ENCODE measurements around the gene TMEM63C. TPM values are rescaled to one million over a fixed set of nuclear protein-coding genes. Genes with fewer than 3 reads are reported as not detected.

TMEM63C gene
- total RNA-seq, 1 experiment from 2014 or later = 9.3 TPM

GRCh38 chr14:77175843-77176242, 5.8 kb upstream of the TMEM63C start:
- Mint-ChIP-seq H3K36me3 (ENCODE audit: insufficient read depth, unreplicated experiment) (no peaks in the 10 kb centered on the region), H3K27ac (ENCODE audit: low read depth, unreplicated experiment) (no peak overlapping the region), H3K4me3 (ENCODE audit: unreplicated experiment) (no peak overlapping the region), H3K9me3 (ENCODE audit: unreplicated experiment) (peaks cover 2% of the 10 kb centered on the region), H3K27me3 (ENCODE audit: insufficient read depth, unreplicated experiment) (no peaks in the 10 kb centered on the region), H3K4me1 (ENCODE audit: insufficient read depth, unreplicated experiment) (no peaks in the 10 kb centered on the region)
- no peak for TF ChIP-seq CTCF (IDR thresholded peaks at IDR 0.05; ENCODE audit: unreplicated experiment)
- no TSS peak for BruUV-seq (replicated peaks)
- ChIA-PET POLR2A (interaction anchor here (1.4 kb wide), 1 partner anchor 9 kb away, joined by 3 read pairs; no protein-coding TSS in a partner anchor), CTCF (interaction anchor here (0.6 to 1.3 kb wide), 2 partner anchors 22 to 36 kb away, joined by 3 read pairs; no protein-coding TSS in a partner anchor)
- no peak for DNase-seq (ENCODE audit: unreplicated experiment)
- intact Hi-C loops (cut with micrococcal nuclease) = no loop called here

- POLR2A ChIA-PET = no interaction called here
- TF ChIP-seq CTCF (IDR thresholded peaks at IDR 0.05; ENCODE audit: unreplicated experiment) = no peak
- Mint-ChIP-seq H3K27me3 (ENCODE audit: insufficient read depth, unreplicated experiment) (no peaks in the 10 kb centered on the region), H3K4me1 (ENCODE audit: insufficient read depth, unreplicated experiment) (peaks cover 4% of the 10 kb centered on the region), H3K9me3 (ENCODE audit: unreplicated experiment) (no peaks in the 10 kb centered on the region), H3K4me3 (ENCODE audit: unreplicated experiment) (no peak overlapping the region), H3K36me3 (ENCODE audit: insufficient read depth, unreplicated experiment) (no peaks in the 10 kb centered on the region), H3K27ac (ENCODE audit: low read depth, unreplicated experiment) (no peak overlapping the region)
- intact Hi-C loops (cut with micrococcal nuclease) = no loop called here
- BruUV-seq (replicated peaks) = no TSS peak
- no peak for DNase-seq (ENCODE audit: unreplicated experiment)
- CTCF ChIA-PET = interaction anchor here (1.2 kb wide), 1 partner anchor 26 kb away, joined by 7 read pairs; no protein-coding TSS in a partner anchor
Measured at GRCh38 chr14:77177702-77178101, 3.9 kb upstream of the TMEM63C start.

- POLR2A ChIA-PET = no interaction called here
- Mint-ChIP-seq H3K4me1 (ENCODE audit: insufficient read depth, unreplicated experiment) (peaks cover 7% of the 10 kb centered on the region), H3K27me3 (ENCODE audit: insufficient read depth, unreplicated experiment) (no peaks in the 10 kb centered on the region), H3K9me3 (ENCODE audit: unreplicated experiment) (no peaks in the 10 kb centered on the region), H3K4me3 (ENCODE audit: unreplicated experiment) (no peak overlapping the region), H3K36me3 (ENCODE audit: insufficient read depth, unreplicated experiment) (peaks cover 4% of the 10 kb centered on the region), H3K27ac (ENCODE audit: low read depth, unreplicated experiment) (no peak overlapping the region)
- intact Hi-C loops (cut with micrococcal nuclease) = no loop called here
- no peak for TF ChIP-seq CTCF (IDR thresholded peaks at IDR 0.05; ENCODE audit: unreplicated experiment)
- CTCF ChIA-PET = interaction anchor here (1.2 to 3.8 kb wide), 2 partner anchors 26 to 27 kb away, joined by 7 to 25 read pairs; no protein-coding TSS in a partner anchor
- no peak for DNase-seq (ENCODE audit: unreplicated experiment)
- no TSS peak for BruUV-seq (replicated peaks)
Measured at GRCh38 chr14:77178656-77179055, 2.9 kb upstream of the TMEM63C start.

- Mint-ChIP-seq H3K36me3 (ENCODE audit: insufficient read depth, unreplicated experiment) (peaks cover 9% of the 10 kb centered on the region), H3K4me1 (ENCODE audit: insufficient read depth, unreplicated experiment) (peaks cover 22% of the 10 kb centered on the region), H3K27me3 (ENCODE audit: insufficient read depth, unreplicated experiment) (no peaks in the 10 kb centered on the region), H3K4me3 (ENCODE audit: unreplicated experiment) (peak overlapping the region; percentile 76), H3K27ac (ENCODE audit: low read depth, unreplicated experiment) (no peak overlapping the region), H3K9me3 (ENCODE audit: unreplicated experiment) (no peaks in the 10 kb centered on the region)
- ChIA-PET POLR2A (interaction anchor here (0.7 to 1.2 kb wide), 4 partner anchors 8 to 196 kb away, joined by 3 to 4 read pairs (median 4); partner anchors contain the start of genes SAMD15 and TMED8), CTCF (interaction anchor here (0.6 to 7.6 kb wide), 9 partner anchors 19 to 306 kb away, joined by 3 to 44 read pairs (median 3); no protein-coding TSS in a partner anchor)
- intact Hi-C loops (cut with micrococcal nuclease) = no loop called here
- no peak for TF ChIP-seq CTCF (IDR thresholded peaks at IDR 0.05; ENCODE audit: unreplicated experiment)
- no TSS peak for BruUV-seq (replicated peaks)
- DNase-seq (ENCODE audit: unreplicated experiment) = no peak
Measured at GRCh38 chr14:77180726-77181602, 634 bp upstream of the TMEM63C start.
